ENCODE data around the gene CARD19.
A peak's percentile ranks its signal among the peaks of the same experiment; 100 is the strongest.

Gene CARD19

DNA sequence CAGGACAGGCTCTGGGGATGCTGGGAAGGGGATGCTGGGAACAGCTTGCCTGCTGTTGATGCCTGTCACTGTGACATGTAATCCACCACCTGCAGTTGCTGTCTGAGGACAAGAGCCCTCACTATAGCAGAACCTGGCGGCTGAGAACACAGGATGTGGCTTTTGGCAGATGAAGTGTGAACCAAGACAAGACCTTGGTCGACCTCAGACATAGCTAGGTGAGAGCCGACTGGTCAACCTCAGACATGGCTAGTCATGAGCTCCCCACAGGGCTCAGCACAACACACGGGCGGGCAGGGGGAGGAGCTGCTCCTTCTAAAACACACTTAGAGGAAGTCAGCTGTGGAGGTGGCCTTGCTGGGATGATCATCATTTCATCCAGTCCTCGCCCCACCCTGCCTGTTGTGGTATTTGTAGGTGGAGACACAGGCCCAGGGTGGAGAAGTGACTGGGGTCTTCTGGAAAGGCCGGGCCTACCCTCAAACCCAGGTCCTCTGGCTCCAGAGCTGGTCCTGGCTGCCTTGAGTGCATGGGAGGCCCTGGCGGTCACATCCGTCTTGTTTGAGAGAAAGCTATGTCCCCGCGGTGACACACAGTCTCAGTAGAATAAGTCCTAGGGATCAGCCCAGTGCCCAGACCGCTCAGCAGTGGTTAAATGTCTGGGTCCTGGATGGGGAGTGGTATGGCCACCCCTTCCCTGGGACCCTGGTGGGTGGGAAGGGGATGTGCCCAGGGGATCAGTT lies 31.5 kb upstream of the CARD19 start:
- peak; percentile 91 for DNase-seq

DNA sequence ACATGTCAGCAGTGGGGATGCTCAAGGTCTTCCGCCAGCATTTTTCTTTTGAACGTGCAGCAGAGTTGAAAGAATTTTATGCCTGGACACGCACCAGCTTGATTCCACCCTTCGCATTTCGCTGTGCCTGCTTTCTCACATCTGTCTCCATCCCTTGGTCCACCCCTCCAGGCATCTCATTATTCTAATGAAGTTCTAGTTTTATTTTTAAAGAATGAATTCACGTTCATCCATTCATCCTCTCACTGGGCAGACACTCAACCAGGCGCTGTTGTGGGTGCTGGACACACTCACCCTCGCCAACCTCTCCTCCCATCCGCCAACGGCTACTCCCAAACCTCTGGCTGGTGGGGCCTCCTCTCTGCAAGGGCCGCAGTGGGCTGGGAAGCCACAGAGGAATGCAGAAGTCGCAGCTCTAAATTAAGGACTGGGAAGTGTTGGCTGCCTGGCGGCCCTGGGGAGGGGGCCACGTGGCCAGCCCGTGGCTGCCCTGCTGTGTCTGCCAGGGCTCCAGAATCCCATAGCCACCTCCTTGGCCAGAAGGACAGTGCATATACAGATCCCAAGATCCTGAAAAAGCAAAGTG lies 30.8 kb upstream of the CARD19 start:
- no peak for DNase-seq

DNA sequence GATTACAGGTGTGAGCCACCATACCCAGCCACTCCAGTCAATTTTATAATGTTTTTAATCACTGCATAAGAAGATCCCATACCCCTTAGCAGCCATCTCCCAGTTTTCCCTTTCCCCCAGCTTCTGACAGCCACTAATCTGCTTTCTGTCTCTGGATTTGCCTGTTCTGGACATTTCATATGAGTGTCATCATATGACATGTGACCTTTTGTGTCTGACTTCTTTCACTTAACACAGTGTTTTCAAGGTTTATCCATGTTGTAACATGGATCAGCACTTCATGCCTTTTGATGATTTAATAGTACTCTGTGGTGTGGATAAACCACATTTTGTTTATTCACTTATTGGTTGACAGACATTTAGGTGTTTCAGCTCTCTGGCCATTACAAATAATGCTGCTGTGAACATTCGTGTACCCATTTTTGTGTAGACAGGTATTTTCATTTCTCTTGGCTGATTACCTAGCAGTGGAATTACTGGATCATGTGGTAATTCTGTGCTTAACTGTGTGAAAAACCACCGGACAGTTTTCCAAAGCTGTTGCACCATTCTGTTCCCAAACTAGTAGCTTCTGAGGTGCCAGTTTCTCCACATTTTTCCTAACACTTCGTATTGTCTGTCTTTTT lies 28.9 kb upstream of the CARD19 start:
- DNase-seq = no peak

DNA sequence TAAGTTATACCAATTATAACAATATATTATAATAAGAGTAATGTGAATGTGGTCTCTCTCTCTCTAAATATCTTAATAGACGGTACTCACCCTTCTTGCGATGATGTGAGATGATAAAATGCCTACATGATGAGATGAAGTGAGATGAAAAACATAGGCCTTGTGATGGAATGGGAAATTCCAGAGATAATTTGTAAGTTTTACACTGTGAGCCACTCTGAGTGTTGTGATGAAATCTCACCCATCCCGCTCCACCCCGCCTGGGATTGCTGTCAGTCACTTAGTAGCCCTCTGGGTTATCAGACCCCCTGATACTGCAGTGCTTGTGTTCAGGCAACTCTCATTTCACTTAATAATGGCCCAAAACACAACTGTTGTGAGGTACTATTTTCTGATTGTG lies 27.1 kb upstream of the CARD19 start:
- no peak for DNase-seq

DNA sequence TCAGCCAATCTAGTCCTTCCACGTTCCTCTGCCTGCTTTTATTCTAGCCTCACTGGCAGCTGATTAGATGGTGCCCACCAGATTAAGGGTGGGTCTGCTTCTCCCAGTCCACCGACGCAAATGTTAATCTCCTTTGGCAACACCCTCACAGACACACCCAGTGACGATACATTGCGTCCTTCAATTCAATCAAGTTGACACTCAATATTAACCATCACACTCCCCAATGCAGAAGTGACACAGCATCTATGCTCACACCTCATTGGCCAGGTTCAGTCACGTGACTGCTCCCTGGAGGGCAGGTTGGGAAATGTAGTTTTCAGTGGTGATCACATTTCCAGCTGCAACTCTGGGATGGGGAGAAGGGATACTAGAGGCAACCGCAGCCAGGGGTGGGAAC lies 24.6 kb upstream of the CARD19 start:
- DNase-seq = no peak

DNA sequence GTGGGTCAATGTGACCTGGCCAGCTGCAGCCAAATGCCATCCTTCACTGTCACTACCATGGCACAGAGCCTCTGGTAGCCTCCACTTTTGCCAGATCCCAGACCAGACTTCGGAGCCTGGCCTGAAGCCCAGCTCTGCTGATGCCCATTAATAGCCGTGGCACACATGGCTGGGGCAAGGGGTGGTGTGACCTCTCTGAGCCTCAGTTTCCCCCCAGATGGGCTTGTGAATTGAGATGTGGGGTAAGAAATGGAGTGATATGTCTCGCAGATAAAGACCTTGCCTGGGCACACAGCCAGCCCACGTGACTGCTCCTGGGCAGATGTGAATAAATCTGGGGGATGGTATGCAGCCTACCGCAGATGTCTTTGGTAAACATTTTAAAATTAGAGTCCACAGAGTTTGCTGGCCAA lies 23.6 kb upstream of the CARD19 start:
- DNase-seq = no peak

DNA sequence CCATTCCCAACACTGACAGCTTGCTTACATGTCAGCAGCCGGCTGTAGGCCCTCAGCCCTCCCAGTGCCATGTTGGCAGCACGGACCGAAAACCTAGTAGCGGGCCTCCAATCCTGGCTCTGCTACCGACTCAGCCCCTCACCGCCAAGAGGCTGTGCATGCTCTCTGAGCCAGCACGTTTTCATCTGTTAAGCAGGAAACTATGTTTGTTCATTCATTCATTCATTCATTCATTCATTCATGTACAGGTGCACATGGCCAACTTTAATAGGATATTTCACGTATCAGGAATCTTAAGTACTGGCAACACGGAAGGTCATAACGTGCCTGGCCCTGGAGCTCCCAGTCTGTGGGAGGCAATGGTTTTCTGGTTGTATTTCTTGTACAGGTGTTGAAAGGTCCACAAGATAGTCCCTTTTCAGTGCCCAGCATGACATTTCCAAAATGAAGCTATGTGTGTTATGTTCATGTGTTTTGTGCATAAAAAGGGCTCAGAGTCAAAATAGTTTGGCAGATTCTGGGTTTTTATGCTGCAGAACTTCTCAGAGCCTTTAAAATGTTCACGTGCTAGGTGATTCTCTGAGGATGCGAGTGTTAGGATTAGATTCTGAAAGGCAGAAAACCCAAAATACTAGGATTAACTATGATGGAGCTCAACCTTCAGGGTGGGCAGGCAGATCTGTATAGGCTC lies 19.8 kb upstream of the CARD19 start:
- DNase-seq = no peak

DNA sequence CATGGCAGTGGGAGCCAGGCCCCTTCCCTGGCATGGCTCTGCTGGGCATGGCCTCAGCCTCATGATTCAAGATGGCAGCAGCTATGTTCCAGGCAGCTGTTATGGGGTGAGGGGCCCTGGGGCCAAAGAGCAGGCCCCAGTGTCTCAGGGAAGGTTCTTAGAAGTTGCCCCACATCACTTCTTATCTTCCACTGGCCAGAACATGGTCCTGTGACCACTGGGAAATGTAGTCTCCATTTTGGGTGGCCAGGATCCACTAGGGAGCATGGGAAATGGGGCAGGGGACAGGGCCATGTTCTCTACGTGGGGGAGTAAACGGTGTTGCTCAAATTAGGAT lies 19.3 kb upstream of the CARD19 start:
- DNase-seq = no peak

DNA sequence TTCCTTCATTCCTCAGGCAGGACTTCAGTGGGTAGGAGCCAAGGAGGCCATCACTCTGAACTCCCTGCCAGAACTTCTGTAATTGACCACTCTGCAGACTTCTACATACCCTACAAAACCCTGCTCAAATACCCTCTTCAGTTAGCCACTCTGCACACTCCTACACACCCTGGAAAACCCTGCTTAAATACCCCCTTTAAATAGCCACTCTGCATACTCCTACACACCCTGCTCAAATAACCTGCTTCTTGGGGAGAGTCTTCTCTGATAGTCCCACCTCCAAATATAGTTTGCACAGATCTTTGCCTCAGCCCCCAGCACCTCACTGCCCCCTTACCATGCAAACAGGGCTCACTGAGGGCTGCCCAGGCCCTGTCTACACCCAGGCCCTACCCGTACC lies 18.6 kb upstream of the CARD19 start:
- no peak for DNase-seq

DNA sequence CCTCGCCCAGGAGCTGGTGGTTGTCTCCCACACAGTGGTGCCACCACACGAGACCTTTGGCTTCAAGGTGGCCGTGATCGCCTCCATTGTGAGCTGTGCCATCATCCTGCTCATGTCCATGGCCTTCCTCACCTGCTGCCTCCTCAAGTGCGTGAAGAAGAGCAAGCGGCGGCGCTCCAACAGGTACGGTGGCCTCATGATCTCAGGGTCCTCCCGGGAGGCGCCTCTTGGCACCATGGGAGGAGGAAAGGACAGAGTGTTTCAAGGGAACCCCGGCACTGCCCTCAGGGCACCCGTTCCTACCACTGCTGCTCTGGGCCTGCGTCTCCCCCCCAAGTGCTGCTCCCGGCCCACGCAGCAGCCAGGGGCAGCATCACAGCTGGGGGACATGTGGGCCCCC lies 18.2 kb upstream of the CARD19 start:
- no peak for DNase-seq

DNA sequence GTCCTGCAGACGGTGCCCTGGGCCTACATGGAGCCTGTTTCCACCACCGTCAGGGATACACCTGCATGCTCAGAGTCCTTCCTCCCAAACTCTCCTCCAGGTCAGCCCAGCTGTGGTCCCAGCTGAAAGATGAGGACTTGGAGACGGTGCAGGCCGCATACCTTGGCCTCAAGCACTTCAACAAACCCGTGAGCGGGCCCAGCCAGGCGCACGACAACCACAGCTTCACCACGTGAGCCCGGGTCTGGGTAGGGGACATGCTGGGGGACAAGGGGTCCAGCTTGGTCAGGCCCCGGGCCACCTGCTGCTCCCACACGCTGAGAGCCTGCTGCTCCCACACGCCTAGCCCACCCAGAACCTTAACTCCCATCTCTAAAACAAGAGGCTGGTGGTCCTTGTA lies 16.6 kb upstream of the CARD19 start:
- no peak for DNase-seq

DNA sequence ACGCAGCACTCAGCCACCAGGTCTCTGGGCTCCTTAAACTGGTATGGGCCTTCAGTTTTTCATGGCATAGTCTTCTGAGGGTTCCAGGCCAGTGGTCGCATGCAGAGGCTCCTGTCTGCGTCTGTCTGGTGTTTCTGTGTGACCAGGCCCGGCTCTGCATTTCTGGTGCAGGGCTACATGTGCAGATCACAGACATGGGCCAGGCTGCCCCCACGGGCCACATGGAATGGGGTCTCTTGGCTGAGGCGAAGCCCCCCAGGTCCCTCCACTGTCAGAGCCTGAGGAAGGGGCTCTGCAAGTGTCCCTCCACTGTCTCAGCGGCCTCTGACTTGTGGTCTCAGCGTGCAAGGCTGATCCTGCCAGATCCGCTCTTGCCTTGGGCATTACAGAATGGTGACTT lies 15.6 kb upstream of the CARD19 start:
- no peak for DNase-seq

DNA sequence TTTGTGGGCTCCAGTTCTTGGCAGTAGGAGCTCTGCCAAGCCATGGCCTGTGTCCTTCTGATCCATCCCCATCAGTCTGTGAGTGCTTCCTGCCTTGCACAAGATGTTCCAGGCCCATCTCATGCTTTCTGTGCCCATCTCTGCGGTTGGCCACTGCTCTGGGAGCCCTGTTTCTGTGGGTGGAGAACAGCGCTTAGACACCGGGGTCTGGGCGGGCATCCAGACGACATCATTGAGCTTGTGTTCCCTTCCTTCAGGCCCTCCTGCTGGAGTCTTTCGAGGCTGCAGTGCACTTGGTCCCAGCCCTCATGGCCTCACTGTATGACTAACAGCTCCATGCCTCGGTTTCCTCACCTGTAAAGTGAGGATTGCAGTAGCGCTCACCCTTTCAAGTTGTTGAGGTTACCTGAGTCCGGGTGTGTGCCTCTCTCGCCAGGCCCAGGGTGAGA lies 14.9 kb upstream of the CARD19 start:
- DNase-seq = no peak

DNA sequence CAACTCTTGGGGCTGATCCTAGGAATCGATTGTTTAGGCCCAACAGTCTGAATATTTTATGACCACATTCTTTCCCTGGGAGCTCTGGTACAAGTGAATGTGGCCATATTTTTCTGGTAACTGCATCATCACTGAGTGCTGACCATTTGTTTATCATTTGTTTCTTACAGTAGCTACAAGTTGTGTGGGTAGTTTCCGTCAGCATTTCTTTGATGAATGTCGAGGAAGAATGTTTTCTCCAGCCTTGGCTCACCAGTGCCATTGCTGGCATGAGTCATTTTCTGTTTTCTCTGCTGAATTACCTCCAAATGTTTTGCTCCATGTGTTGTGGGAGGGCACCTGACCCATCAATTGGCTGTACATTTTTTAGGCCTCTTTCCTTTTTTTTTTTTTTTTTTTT lies 14.1 kb upstream of the CARD19 start:
- no peak for DNase-seq

DNA sequence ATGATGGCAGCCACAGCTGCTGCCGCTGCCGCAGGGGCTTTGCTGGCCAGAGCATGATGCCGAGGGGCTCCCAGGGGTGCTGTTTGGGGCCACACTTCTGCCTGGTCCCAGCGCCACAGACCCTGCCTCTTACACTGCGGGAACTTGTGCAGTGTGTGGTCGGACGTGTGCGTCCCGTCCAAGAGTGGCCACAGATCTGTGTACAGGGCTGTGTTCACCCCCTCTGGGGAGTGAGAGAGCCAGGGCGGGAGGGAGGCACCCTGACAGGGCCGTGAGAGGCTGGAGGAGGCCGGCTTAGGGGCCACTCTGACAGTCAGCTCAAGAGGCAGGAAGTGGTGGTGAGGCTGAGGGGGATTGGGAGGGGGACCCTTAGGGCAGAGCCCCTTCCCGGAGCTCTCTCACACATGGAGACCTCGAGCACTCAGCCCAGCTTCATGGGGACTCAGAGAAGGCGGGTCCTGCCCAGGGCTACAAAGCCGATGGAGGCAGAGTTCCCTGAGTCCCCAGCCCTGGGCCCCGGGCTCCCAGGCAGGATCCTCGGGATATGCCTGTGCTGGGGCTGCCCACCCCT lies 13.1 kb upstream of the CARD19 start:
- DNase-seq = no peak

DNA sequence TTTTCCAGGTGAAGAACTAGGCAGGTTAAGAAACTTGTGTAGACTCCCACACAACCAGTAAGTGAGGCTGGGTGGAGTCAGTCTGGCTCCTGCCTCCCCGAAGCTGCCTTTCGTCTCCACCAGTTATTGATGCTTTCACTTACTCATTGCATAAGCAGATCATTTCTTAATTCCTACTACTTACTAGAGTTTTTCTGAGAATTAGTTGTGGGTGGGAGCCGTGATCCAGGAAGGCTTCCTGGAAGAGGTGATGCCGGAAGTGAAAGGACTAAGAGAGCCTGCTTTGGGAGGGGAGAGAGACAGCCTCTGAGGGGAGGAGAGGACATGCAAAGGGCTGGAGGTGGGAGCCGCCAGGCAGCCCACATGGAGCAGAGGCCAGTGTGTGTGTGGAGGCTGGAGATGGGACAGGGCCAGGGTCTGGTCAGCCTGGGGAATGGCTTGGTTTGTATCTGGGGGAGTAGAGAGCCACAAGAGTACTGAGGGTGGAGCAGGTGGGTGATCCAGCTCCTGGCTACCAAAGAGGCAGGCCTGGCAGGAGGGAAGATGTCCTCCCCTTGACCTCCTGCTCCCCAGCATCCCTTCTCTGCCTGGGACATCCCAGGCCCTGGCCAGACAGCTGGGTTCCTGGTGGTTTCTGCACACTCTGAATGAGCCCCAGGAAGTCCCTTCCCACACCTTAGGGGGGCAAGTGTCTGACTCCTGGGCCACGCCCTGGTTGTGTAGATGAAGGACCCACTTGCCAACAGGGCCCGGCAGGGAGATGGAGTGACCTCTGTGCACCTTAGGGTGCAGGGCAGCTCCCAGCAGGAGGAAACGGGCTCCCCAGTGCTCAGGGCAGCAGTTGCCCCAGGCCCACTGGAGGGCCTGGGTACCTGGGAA lies 12.2 kb upstream of the CARD19 start:
- DNase-seq = no peak

DNA sequence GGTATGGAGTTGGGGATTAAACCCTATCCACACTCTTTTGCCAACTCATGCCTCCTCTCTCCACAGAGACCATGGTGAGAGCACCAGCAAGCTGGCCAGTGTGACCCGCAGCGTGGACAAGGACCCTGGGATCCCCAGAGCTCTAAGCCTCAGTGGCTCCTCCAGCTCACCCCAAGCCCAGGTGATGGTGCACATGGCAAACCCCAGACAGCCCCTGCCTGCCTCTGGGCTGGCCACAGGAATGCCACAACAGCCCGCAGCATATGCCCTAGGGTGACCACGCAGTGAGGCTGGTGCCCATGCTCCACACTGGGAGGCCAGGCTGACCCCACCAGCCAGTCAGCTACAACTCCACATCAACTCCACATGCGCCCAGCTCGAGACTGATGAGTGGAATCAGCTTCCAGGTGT lies 11.5 kb upstream of the CARD19 start:
- DNase-seq = no peak

DNA sequence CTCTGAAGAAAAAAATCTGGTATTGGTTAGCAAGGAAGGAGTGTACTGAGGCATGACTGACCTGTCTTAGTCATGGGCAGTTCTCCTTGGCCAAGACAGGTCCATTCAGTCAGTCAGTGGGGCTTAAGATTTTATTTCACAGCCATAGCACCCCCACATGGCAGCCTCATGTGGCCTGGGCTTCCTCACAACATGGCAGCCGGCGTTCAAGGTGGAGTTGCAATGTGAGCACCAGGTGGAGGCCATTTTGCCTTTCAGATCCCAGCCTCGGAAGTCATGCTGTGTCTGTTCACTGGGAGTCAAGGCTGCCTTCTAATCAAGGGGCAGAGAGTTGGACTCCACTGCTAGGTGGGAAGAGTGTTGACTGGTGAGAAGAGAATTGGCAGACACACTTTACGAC lies 10.3 kb upstream of the CARD19 start:
- DNase-seq = no peak

DNA sequence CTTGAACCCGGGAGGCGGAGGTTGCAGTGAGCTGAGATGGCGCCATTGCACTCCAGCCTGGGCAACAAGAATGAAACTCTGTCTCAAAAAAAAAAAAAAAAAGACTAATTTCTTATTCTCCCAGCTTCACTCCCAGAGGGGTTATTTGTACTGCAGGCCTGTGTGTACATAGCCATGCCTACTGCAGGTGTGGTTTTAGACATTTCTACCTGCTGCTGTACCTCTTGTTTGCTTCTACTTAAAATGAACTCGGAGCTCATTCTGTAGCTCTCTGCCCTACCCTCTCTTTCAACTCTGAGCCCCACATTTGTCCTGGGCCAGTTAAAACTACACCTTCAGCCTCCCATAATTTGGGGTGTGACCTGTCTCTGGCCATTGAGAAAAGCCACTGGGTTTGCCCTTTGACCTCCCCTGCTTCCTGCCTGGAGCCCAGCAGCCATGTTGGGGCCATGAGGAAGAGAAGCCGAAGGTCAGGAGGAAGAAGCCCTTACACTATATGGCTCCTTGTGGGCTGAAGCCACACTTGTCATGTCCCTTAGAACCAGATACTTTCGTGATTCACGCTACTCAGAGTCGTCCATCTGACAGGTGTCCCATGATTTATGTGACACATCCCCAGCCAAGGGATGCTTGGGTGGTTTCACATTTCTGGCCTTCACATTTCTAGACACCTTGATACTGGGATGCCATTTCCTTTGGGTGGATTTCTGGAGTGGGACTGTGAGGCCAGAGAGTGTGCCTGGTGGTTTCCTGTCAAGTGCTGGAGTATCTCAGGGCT lies 9.4 kb upstream of the CARD19 start:
- DNase-seq = no peak

DNA sequence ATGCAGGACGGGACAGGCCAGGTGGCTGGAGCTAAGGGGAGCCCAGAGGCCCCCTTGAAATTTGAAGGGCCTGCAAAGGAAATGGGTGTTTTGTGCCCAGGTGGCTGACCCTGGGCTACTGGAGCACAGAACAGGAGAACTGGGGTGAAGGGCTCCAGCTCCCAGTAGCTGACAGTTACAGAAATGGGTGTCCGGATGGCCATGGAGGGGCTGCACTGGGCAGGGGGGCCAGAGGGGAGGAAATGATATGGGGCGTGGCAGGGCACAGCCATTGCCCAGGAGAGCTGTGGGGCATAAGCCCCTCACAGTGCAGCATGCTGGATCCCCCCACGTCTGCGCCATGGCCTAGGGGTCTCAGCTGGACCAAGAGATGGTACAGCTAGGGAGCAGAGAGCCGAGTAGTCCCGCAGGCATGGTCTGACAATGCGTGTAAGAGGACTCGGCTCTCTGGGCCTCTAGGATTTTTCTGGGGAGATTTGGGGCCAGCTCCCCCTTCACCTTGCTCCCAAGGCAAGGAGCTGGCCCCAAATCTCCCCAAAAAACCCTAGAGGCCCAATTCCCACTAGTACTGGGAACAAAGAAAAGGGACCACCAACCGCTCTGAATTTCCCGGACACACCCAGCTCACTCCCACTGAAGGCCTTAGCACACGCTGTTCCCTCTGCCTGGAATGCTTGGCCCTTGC lies 7.9 kb upstream of the CARD19 start:
- no peak for DNase-seq

DNA sequence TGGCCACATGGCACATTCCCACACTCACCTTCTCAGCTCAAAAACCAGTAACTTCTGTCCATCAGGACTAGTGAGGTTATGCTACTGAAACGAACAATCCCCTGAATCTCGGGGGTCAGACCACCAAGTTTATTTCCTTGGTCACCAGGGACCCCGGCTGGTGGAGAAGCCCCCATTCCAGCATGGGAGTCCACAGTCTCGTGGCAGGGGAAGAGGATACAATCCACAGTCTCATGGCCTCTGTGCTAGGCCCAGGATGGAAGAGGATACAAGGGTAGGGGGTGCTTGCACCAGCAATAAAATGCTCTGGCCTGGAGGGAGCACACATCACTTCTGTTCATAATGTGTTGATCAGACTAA lies 7.4 kb upstream of the CARD19 start:
- no peak for DNase-seq
